ENCODE measurements around the gene SLC37A1. TPM values are rescaled to one million over a fixed set of nuclear protein-coding genes. Genes with fewer than 3 reads are reported as not detected.

SLC37A1 gene
- total RNA-seq, 1 donor from 2014 or later: 4.8 TPM

DNA sequence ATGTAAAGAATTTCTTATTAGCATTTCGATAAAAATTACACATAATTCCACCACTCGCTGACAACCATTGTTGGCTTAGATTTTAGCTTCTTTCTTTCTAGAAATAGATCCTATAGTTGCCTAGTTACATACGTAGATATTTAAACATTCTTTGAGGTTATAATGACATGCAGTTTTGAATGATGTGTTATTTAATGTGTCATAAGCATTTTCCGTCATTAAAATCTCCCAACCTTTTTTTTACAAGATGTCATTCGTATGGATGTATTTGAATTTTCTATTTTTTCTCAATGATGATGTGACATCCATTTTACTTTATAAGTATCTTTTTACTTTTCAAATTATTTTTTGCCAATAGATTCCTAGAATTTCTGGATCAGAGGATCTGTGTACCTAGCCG, 44.7 kb downstream of the SLC37A1 start:
- no peaks in the 10 kb centered on the region for H3K4me1 Mint-ChIP-seq (ENCODE audit: low read depth)
- TF ChIP-seq, protein P1, sequence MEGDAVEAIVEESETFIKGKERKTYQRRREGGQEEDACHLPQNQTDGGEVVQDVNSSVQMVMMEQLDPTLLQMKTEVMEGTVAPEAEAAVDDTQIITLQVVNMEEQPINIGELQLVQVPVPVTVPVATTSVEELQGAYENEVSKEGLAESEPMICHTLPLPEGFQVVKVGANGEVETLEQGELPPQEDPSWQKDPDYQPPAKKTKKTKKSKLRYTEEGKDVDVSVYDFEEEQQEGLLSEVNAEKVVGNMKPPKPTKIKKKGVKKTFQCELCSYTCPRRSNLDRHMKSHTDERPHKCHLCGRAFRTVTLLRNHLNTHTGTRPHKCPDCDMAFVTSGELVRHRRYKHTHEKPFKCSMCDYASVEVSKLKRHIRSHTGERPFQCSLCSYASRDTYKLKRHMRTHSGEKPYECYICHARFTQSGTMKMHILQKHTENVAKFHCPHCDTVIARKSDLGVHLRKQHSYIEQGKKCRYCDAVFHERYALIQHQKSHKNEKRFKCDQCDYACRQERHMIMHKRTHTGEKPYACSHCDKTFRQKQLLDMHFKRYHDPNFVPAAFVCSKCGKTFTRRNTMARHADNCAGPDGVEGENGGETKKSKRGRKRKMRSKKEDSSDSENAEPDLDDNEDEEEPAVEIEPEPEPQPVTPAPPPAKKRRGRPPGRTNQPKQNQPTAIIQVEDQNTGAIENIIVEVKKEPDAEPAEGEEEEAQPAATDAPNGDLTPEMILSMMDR (IDR thresholded peaks at IDR 0.05): no peak
- H3K9me3 Mint-ChIP-seq (ENCODE audit: low read depth): no peaks in the 10 kb centered on the region
- no peak for DNase-seq (ENCODE audit: low spot score)
- no peak overlapping the region for H3K27ac Mint-ChIP-seq (ENCODE audit: unreplicated experiment)
- no peaks in the 10 kb centered on the region for H3K27me3 Mint-ChIP-seq (ENCODE audit: low read depth)
- H3K4me3 Mint-ChIP-seq (ENCODE audit: unreplicated experiment): no peak overlapping the region
- peaks cover 13% of the 10 kb centered on the region for H3K36me3 Mint-ChIP-seq (ENCODE audit: low read depth)

DNA sequence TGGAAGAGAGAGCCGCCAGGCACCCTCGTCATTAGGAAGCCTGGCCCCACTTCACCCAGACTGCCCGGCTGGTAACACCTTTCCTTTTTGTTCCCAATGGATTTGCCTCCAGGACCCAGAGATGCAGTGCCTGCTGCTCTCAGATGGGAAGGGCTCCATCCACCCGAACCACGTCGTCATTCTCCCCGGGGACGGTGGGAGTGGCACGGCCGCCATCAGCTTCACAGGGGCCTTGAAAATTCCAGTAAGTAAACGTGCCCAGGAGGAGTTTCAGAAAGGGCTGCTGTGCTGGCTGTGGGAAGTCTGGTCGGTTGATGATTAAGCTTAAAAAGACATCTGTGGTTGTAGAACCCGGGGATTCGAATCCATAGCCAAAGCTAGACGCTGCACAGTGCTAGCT, 45.2 kb downstream of the SLC37A1 start:
- TF ChIP-seq, protein P1 (IDR thresholded peaks at IDR 0.05): no peak
- H3K9me3 Mint-ChIP-seq (ENCODE audit: low read depth): no peaks in the 10 kb centered on the region
- H3K4me3 Mint-ChIP-seq (ENCODE audit: unreplicated experiment): no peak overlapping the region
- DNase-seq (ENCODE audit: low spot score): no peak
- H3K27ac Mint-ChIP-seq (ENCODE audit: unreplicated experiment): no peak overlapping the region
- H3K4me1 Mint-ChIP-seq (ENCODE audit: low read depth): no peaks in the 10 kb centered on the region
- H3K27me3 Mint-ChIP-seq (ENCODE audit: low read depth): no peaks in the 10 kb centered on the region
- H3K36me3 Mint-ChIP-seq (ENCODE audit: low read depth): peaks cover 17% of the 10 kb centered on the region

DNA sequence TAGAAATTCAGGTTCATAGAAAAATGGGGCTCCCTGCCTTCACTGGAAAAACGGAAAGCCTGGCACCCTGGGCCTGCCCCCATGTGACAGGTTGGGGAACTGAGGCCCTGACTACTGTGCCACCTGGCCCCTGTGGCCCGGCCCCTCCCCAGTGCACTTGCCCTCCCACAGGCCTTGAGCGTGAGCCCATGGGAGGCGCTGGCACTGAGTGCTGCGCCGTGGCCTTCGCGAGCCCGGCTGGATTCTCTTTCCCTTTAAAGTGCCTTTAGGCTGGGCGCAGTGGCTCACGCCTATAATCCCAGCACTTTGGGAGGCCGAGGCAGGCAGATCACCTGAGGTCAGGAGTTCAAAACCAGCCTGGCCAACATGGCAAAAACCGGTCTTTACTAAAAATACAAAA, 45.7 kb downstream of the SLC37A1 start:
- no peaks in the 10 kb centered on the region for H3K9me3 Mint-ChIP-seq (ENCODE audit: low read depth)

DNA sequence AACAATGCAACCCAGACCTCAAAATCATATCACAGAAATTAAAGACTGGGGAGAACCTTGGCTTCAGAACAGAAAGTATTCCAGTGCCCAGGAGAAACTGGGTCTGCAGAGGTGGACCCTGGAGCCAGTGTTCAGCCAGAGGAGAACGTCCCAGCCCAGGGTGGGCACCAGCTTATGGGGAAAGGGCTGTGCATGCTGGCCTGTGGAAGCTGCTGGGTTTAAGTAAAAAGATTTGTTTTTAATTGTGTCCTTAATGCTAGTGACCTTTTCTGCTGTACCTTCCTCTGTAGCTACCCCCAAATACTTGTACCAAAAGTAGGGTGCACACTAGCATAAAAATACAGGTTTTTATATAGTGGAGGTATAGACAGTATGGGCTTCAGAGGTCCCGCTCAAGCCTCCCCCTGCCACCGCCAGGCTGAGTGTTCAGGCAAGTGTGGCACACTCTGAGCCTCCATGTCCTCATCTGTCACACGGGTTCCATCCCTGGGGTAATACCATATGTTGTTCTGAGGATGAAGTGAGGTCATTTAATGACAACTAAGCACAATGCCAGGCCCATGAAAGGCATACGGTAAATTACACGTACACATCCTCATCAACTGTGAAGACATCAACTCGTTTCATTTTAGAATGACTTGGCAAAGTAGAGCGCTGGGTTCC, 47.0 kb downstream of the SLC37A1 start:
- no peaks in the 10 kb centered on the region for H3K9me3 Mint-ChIP-seq (ENCODE audit: low read depth)
- H3K27me3 Mint-ChIP-seq (ENCODE audit: low read depth): no peaks in the 10 kb centered on the region
- H3K36me3 Mint-ChIP-seq (ENCODE audit: low read depth): peaks cover 15% of the 10 kb centered on the region
- TF ChIP-seq, protein P1 (IDR thresholded peaks at IDR 0.05): no peak
- DNase-seq (ENCODE audit: low spot score): no peak
- H3K4me3 Mint-ChIP-seq (ENCODE audit: unreplicated experiment): no peak overlapping the region
- H3K4me1 Mint-ChIP-seq (ENCODE audit: low read depth): no peaks in the 10 kb centered on the region
- no peak overlapping the region for H3K27ac Mint-ChIP-seq (ENCODE audit: unreplicated experiment)

More for the DNA sequence above, 45.7 kb downstream of the SLC37A1 start:
- H3K27ac Mint-ChIP-seq (ENCODE audit: unreplicated experiment): no peak overlapping the region
- no peak for DNase-seq (ENCODE audit: low spot score)
- TF ChIP-seq, protein P1 (IDR thresholded peaks at IDR 0.05): no peak
- peaks cover 15% of the 10 kb centered on the region for H3K36me3 Mint-ChIP-seq (ENCODE audit: low read depth)
- H3K4me3 Mint-ChIP-seq (ENCODE audit: unreplicated experiment): no peak overlapping the region
- H3K4me1 Mint-ChIP-seq (ENCODE audit: low read depth): no peaks in the 10 kb centered on the region
- no peaks in the 10 kb centered on the region for H3K27me3 Mint-ChIP-seq (ENCODE audit: low read depth)

DNA sequence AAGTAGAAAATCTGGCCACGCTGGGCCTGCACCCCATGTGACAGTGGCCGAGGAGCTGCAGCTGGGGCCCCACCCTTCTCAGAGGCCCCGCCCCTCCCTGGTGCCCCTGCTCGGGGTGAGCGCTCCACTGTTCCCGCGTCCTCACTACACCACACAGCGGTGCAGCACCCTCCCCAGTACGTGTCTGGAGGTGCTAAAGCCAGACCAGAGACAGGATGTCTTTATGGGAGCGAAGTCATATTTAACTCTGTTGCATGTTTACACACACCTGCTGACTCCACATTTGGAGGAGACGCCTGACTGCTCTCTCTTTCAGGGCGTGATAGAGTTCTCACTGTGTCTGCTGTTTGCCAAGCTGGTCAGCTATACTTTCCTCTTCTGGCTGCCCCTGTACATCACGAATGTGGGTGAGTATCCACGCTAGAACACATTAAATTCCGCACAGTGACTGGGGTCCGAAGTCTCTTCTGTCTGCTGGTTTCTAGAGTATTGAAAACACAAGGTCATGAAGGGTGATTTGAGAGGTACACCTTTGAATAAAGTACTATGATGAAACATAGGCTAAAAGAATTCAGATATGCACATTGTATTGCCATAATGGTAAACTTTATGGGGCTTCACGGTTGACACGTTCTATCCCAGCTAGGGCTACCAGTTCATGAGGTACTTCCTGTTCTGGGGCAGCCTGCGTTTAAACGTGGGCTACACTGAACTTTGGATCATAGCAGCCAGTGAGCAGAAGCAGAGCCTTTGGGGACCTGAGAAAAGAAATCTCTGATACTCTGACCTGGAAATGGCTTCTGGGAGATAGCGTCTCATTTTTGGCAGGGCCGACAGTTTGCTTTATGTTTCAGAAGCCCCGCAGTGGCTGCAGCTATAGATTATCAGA, 48.4 kb downstream of the SLC37A1 start:
- Mint-ChIP-seq H3K27ac (ENCODE audit: unreplicated experiment) (no peak overlapping the region), H3K4me3 (ENCODE audit: unreplicated experiment) (no peak overlapping the region), H3K36me3 (ENCODE audit: low read depth) (peaks cover 13% of the 10 kb centered on the region), H3K9me3 (ENCODE audit: low read depth) (no peaks in the 10 kb centered on the region), H3K27me3 (ENCODE audit: low read depth) (no peaks in the 10 kb centered on the region), H3K4me1 (ENCODE audit: low read depth) (no peaks in the 10 kb centered on the region)
- DNase-seq (ENCODE audit: low spot score): no peak
- TF ChIP-seq, protein P1 (IDR thresholded peaks at IDR 0.05): no peak

All from chondrocyte (in vitro differentiated cells).